Keratinocyte (primary cell): ENCODE results near the gene VTCN1.

Experiments
- EZH2 ChIP-seq: IDR thresholded peaks from one replicate; pipeline ENCODE4 v1.6.1; 2012; ENCODE audit warnings: inconsistent platforms, mild to moderate bottlenecking, low read length, moderate library complexity
- TF ChIP-seq, protein P1 (sequence below), 3 experiments: IDR thresholded peaks in 1 of 3; conservative IDR thresholded peaks in 1 of 3; optimal IDR thresholded peaks in 1 of 3; 2 replicates in 2 of 3; 3 replicates in 1 of 3; pipeline versions ENCODE3 to v1.5.1; 2011; ENCODE audit warnings: low read length in 3 of 3, mild to moderate bottlenecking in 3 of 3, moderate library complexity in 2 of 3, control low read depth in 1 of 3, inconsistent platforms in 1 of 3; ENCODE audit not compliant: insufficient read depth in 2 of 3; ENCODE audit errors: extremely low read depth in 1 of 3

DNA sequence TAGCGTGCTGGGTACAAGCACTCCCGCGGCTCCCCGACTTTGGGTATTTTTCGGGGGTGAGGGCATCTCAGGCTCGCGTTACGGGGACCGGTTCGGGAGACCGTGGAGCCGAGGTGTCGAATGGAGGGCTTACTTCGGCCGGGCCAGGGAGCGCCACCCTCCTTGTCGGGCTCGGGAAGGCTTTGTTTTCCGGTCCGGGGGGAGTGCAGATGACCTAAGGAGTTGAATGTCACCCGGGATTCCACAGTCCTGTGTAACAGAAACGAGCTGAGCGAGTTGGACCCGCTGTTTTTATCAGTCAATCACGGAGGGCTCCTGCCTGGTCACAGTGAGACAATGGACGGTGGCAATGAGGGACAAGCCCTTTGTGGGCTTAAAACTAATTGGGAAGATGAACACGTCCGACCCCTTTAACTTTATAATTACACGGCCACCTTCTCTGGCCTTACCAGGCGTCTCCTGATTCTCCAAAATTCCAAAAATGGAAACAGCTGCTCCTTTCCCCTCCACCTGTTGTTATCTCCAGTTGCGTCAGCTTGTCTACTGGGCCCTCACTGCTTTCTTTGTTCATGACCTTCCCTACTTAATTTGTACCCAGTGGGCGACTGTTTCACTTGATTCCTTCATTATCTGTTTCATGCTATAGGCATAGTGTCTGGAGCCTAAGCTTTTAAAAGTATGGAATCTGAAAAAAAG is 88.2 kb downstream of the VTCN1 start:
- TF ChIP-seq EZH2: no peak
- TF ChIP-seq, protein P1, sequence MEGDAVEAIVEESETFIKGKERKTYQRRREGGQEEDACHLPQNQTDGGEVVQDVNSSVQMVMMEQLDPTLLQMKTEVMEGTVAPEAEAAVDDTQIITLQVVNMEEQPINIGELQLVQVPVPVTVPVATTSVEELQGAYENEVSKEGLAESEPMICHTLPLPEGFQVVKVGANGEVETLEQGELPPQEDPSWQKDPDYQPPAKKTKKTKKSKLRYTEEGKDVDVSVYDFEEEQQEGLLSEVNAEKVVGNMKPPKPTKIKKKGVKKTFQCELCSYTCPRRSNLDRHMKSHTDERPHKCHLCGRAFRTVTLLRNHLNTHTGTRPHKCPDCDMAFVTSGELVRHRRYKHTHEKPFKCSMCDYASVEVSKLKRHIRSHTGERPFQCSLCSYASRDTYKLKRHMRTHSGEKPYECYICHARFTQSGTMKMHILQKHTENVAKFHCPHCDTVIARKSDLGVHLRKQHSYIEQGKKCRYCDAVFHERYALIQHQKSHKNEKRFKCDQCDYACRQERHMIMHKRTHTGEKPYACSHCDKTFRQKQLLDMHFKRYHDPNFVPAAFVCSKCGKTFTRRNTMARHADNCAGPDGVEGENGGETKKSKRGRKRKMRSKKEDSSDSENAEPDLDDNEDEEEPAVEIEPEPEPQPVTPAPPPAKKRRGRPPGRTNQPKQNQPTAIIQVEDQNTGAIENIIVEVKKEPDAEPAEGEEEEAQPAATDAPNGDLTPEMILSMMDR (optimal IDR thresholded peaks at IDR 0.05 in 1 of 3, IDR thresholded peaks at IDR 0.05 in 1 of 3, conservative IDR thresholded peaks at IDR 0.05 in 1 of 3; ENCODE audit: extremely low read depth in 1 of 3, insufficient read depth in 2 of 3, low read length in 3 of 3): no peak
